Liver (tissue), 9 donors: ENCODE measurements around the gene ING5. TPM values are rescaled to one million over a fixed set of nuclear protein-coding genes. Genes with fewer than 3 reads are reported as not detected.

Experiments used
- DNase-seq: peaks from one replicate; pipeline ENCODE4 v3.0.0-alpha.2; 2017; ENCODE audit warnings: low spot score
- H3K27ac ChIP-seq, 2 donors: one replicate each; pipeline ENCODE4 v1.7.0; 2013; ENCODE audit warnings: inconsistent platforms in 2 of 2, low read length in 2 of 2, control low read depth in 1 of 2, low read depth in 1 of 2, mild to moderate bottlenecking in 1 of 2
- H3K27me3 ChIP-seq, 4 donors: one replicate each; pipeline versions ENCODE4 v1.6.1 to v1.7.0; 2013; ENCODE audit warnings: low read length in 3 of 4, inconsistent platforms in 1 of 4, mild to moderate bottlenecking in 1 of 4, moderate library complexity in 1 of 4; ENCODE audit not compliant: control insufficient read depth in 4 of 4, insufficient read depth in 4 of 4
- H3K36me3 ChIP-seq, 4 donors: one replicate each; pipeline versions ENCODE4 v1.6.1 to v1.7.0; 2013; ENCODE audit warnings: low read length in 3 of 4, mild to moderate bottlenecking in 3 of 4, low read depth in 1 of 4, moderate library complexity in 1 of 4; ENCODE audit not compliant: control insufficient read depth in 4 of 4, insufficient read depth in 3 of 4
- H3K4me1 ChIP-seq, 4 donors: one replicate each; pipeline versions ENCODE4 v1.6.1 to v1.7.0; 2013; ENCODE audit warnings: low read length in 3 of 4, mild to moderate bottlenecking in 3 of 4, moderate library complexity in 1 of 4; ENCODE audit not compliant: control insufficient read depth in 4 of 4, insufficient read depth in 4 of 4
- H3K4me3 ChIP-seq, 3 donors: one replicate each; pipeline versions ENCODE4 v1.6.1 to v1.7.0; 2013; ENCODE audit warnings: low read length in 3 of 3, control low read depth in 1 of 3, low read depth in 1 of 3, mild to moderate bottlenecking in 1 of 3
- H3K9ac ChIP-seq, 2 donors: one replicate each; pipeline ENCODE4 v1.7.0; 2013; ENCODE audit warnings: low read length in 2 of 2, mild to moderate bottlenecking in 2 of 2, moderate library complexity in 2 of 2, control low read depth in 1 of 2, low read depth in 1 of 2
- H3K9me3 ChIP-seq, 4 donors: one replicate each; pipeline versions ENCODE4 v1.6.1 to v1.7.0; 2013; ENCODE audit warnings: low read length in 3 of 4; ENCODE audit not compliant: control insufficient read depth in 4 of 4
- NR2F2 ChIP-seq: IDR thresholded peaks from 2 replicates; pipeline ENCODE4 v1.6.1; 2016; ENCODE audit warnings: antibody characterized with exemption
- RXRA ChIP-seq, 2 donors: IDR thresholded peaks; 2 replicates each; pipeline ENCODE4 v1.6.1; 2017 to 2018; ENCODE audit warnings: antibody characterized with exemption in 2 of 2, mild to moderate bottlenecking in 1 of 2
- WGBS: extraction: QIAGEN DNeasy Blood & Tissue Kit; methylation state at CpG from one replicate; pipeline ENCODE4 v1.1.7; 2013; 5-methylcytosine and 5-hydroxymethylcytosine counted together
- polyA plus RNA-seq, 2 donors: library from polyadenylated mRNA; stranded (reverse) in 1 of 2; unstranded in 1 of 2; fragments of 200-250 nt in 1 of 2; fragments of >200 nt in 1 of 2; fragmentation: Nextera tagmentation in 1 of 2; extraction: Ambion mirVana in 1 of 2; gene quantifications; one replicate each; pipeline versions ENCODE4 v1.2.1 to v1.2.3, GENCODE V29; 2013 to 2015
- total RNA-seq, 2 donors: library from RNA; depleted of rRNA; stranded (reverse); fragments of >200 nt; gene quantifications; one replicate each; pipeline ENCODE4 v1.2.3, GENCODE V29; 2014
- TF ChIP-seq, protein P1 (sequence below): IDR thresholded peaks from 2 replicates; pipeline ENCODE4 v1.6.1; 2016; ENCODE audit warnings: antibody characterized with exemption, mild to moderate bottlenecking
- donor health status: healthy.
- donor health status: healthy.
- donor health status: healthy.
- donor health status: healthy.
- donor health status: healthy.

ING5 gene
- total and polyA plus RNA-seq, 4 donors, result 7.2 to 24.2 (median 13.9) TPM

- H3K27me3 ChIP-seq, result no peaks in the 10 kb centered on the region
- TF ChIP-seq RXRA (IDR thresholded peaks at IDR 0.05), result no peak
- TF ChIP-seq, protein P1, sequence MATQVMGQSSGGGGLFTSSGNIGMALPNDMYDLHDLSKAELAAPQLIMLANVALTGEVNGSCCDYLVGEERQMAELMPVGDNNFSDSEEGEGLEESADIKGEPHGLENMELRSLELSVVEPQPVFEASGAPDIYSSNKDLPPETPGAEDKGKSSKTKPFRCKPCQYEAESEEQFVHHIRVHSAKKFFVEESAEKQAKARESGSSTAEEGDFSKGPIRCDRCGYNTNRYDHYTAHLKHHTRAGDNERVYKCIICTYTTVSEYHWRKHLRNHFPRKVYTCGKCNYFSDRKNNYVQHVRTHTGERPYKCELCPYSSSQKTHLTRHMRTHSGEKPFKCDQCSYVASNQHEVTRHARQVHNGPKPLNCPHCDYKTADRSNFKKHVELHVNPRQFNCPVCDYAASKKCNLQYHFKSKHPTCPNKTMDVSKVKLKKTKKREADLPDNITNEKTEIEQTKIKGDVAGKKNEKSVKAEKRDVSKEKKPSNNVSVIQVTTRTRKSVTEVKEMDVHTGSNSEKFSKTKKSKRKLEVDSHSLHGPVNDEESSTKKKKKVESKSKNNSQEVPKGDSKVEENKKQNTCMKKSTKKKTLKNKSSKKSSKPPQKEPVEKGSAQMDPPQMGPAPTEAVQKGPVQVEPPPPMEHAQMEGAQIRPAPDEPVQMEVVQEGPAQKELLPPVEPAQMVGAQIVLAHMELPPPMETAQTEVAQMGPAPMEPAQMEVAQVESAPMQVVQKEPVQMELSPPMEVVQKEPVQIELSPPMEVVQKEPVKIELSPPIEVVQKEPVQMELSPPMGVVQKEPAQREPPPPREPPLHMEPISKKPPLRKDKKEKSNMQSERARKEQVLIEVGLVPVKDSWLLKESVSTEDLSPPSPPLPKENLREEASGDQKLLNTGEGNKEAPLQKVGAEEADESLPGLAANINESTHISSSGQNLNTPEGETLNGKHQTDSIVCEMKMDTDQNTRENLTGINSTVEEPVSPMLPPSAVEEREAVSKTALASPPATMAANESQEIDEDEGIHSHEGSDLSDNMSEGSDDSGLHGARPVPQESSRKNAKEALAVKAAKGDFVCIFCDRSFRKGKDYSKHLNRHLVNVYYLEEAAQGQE, result no peak
- no peak for TF ChIP-seq NR2F2
- peak; percentile 28 for DNase-seq
- H3K27ac ChIP-seq, result no peak overlapping the region
- H3K36me3 ChIP-seq, result no peaks in the 10 kb centered on the region
- WGBS, result 81% methylated on average over 21 of the region's 21 CpGs
- H3K4me3 ChIP-seq, result no peak overlapping the region
- H3K4me1 ChIP-seq, result peaks cover 2 to 34% (median 27%) of the 10 kb centered on the region in 4 donors
- no peak overlapping the region for H3K9ac ChIP-seq
- H3K9me3 ChIP-seq, result no peaks in the 10 kb centered on the region
Observed at GRCh38 chr2:241777686-241778627, 76.1 kb downstream of the ING5 start.

Other genes starting within 250 kb of the ING5 start
- 10 to 100 TPM; 70.3 to 85.6 TPM for gene STK25, start 193.5 kb upstream of the ING5 start, total RNA-seq
- 10 to 100 TPM; 43.4 to 64.3 TPM for gene STK25, start 193.5 kb upstream of the ING5 start, polyA plus RNA-seq
- 10 to 100 TPM; 11.3 to 30.5 TPM for gene BOK, start 143.3 kb upstream of the ING5 start, total RNA-seq
- 10 to 100 TPM; 57.5 to 82.1 TPM for gene BOK, start 143.3 kb upstream of the ING5 start, polyA plus RNA-seq
- gene THAP4, start 64.9 kb upstream of the ING5 start, total RNA-seq, result 10 to 100 TPM; 16.8 to 20.5 TPM
- 10 to 100 TPM; 24.8 to 33.1 TPM for gene THAP4, start 64.9 kb upstream of the ING5 start, polyA plus RNA-seq
- 10 to 100 TPM; 31.0 to 50.3 TPM for gene ATG4B, start 64.3 kb upstream of the ING5 start, total RNA-seq
- 10 to 100 TPM; 31.4 to 44.0 TPM for gene ATG4B, start 64.3 kb upstream of the ING5 start, polyA plus RNA-seq
- gene DTYMK, start 15.2 kb upstream of the ING5 start, total RNA-seq, result 10 to 100 TPM in 1 of 2 donors, 1 to 10 TPM in 1; 5.5 to 17.0 TPM
- 10 to 100 TPM; 12.0 to 17.7 TPM for gene DTYMK, start 15.2 kb upstream of the ING5 start, polyA plus RNA-seq
- 10 to 100 TPM in 1 of 2 donors, 1 to 10 TPM in 1; 7.4 to 25.0 TPM for gene D2HGDH, start 32.6 kb downstream of the ING5 start, total RNA-seq
- gene D2HGDH, start 32.6 kb downstream of the ING5 start, polyA plus RNA-seq, result 10 to 100 TPM in 1 of 2 donors, 1 to 10 TPM in 1; 6.4 to 19.7 TPM
- under 1 TPM; 0.23 to 0.33 TPM for gene GAL3ST2, start 74.8 kb downstream of the ING5 start, total RNA-seq
- under 1 TPM in 1 of 2 donors, not detected in 1; 0.03 TPM for gene GAL3ST2, start 74.8 kb downstream of the ING5 start, polyA plus RNA-seq
- 10 to 100 TPM in 1 of 2 donors, 1 to 10 TPM in 1; 5.4 to 52.7 TPM for gene NEU4, start 107.2 kb downstream of the ING5 start, total RNA-seq
- gene NEU4, start 107.2 kb downstream of the ING5 start, polyA plus RNA-seq, result 10 to 100 TPM; 17.5 to 58.4 TPM
- under 1 TPM; 0.25 to 0.37 TPM for gene PDCD1, start 156.9 kb downstream of the ING5 start, total RNA-seq
- under 1 TPM in 1 of 2 donors, not detected in 1; 0.20 TPM for gene PDCD1, start 156.9 kb downstream of the ING5 start, polyA plus RNA-seq
- under 1 TPM in 1 of 2 donors, not detected in 1; under 0.01 TPM for gene RTP5, start 167.7 kb downstream of the ING5 start, total RNA-seq
- under 1 TPM in 1 of 2 donors, not detected in 1; 0.03 TPM for gene RTP5, start 167.7 kb downstream of the ING5 start, polyA plus RNA-seq